GM12878 (cell line): ENCODE measurements around the gene IFT52.

Source experiments
- POLR2A ChIP-seq: IDR thresholded peaks from 2 replicates; pipeline ENCODE4 v1.6.1; 2011; ENCODE audit warnings: low read depth, mild to moderate bottlenecking, low read length
- RAD21 ChIP-seq: IDR thresholded peaks from 2 replicates; pipeline ENCODE4 v1.6.1; 2011; ENCODE audit warnings: mild to moderate bottlenecking, low read depth, low read length, moderate library complexity; ENCODE audit not compliant: insufficient read depth
- SMARCA5 ChIP-seq: fragments of 450-650 bp; IDR thresholded peaks from 2 replicates; pipeline ENCODE4 v1.6.1; 2017; ENCODE audit warnings: mild to moderate bottlenecking
- SUPT20H ChIP-seq: IDR thresholded peaks from 2 replicates; pipeline ENCODE4 v1.6.1; 2011; ENCODE audit warnings: low read depth, mild to moderate bottlenecking, low read length, moderate library complexity, borderline replicate concordance; ENCODE audit not compliant: control insufficient read depth
- TF ChIP-seq, protein P1 (sequence below), 3 experiments: IDR thresholded peaks in 2 of 3; conservative IDR thresholded peaks in 1 of 3; 2 replicates each; pipeline ENCODE4 v1.5.1; 2011; ENCODE audit warnings: low read depth in 3 of 3, low read length in 3 of 3, mild to moderate bottlenecking in 3 of 3, control low read depth in 2 of 3, moderate library complexity in 2 of 3, inconsistent platforms in 1 of 3, mixed read lengths in 1 of 3; ENCODE audit not compliant: control insufficient read depth in 2 of 3, insufficient read depth in 1 of 3; ENCODE audit errors: extremely low read depth in 1 of 3

DNA sequence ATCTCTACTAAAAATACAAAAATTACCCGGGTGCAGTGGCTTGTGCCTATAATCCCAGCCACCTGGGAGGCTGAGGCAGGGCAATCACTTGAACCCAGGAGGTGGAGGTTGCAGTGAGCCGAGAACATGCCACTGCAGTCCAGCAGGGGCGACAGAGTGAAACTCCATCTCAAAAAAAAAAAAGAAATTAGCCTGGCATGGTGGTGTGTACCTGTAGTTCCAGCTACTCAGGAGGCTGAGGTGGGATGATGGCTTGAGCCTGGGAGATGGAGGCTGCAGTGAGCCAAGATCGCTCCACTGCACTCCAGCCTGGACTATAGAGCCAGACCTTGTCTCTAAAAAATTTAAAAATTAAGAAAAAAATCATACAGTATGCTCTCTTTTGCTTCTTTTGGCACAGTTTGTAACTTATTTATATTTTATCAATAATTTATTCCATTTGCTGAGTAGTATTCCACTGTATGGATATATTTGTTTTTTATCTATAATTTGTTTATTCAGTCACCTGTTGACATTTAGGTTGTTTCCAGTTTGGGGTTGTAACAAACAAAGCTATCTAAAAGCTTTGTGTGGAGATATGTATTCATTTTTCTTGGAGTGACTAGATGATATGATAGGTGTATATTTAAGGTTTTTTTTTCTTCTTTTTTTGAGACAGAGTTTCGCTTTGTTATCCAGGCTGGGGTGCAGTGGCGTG, 68.1 kb downstream of the IFT52 start:
- TF ChIP-seq, protein P1, sequence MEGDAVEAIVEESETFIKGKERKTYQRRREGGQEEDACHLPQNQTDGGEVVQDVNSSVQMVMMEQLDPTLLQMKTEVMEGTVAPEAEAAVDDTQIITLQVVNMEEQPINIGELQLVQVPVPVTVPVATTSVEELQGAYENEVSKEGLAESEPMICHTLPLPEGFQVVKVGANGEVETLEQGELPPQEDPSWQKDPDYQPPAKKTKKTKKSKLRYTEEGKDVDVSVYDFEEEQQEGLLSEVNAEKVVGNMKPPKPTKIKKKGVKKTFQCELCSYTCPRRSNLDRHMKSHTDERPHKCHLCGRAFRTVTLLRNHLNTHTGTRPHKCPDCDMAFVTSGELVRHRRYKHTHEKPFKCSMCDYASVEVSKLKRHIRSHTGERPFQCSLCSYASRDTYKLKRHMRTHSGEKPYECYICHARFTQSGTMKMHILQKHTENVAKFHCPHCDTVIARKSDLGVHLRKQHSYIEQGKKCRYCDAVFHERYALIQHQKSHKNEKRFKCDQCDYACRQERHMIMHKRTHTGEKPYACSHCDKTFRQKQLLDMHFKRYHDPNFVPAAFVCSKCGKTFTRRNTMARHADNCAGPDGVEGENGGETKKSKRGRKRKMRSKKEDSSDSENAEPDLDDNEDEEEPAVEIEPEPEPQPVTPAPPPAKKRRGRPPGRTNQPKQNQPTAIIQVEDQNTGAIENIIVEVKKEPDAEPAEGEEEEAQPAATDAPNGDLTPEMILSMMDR (IDR thresholded peaks at IDR 0.05 in 2 of 3, conservative IDR thresholded peaks at IDR 0.05 in 1 of 3; ENCODE audit: control insufficient read depth in 2 of 3, extremely low read depth in 1 of 3, insufficient read depth in 1 of 3, low read depth in 3 of 3, low read length in 3 of 3) = peak in 1 of 3 experiments; percentile 35; a peak in 1 of 6 replicates
- TF ChIP-seq POLR2A (no peak), RAD21 (no peak), SMARCA5 (no peak), SUPT20H (no peak)
